Retina (tissue), 1 donor: ENCODE measurements around the gene SNED1.
A peak's percentile ranks its signal among the peaks of the same experiment; 100 is the strongest.

Experiments
- DNase-seq: peaks from one replicate; pipeline ENCODE4 v3.0.0-alpha.2; 2016

SNED1 gene

GRCh38 chr2:240960309-240960970, 38.0 kb upstream of the SNED1 start:
- peak; percentile 73 for DNase-seq

DNA sequence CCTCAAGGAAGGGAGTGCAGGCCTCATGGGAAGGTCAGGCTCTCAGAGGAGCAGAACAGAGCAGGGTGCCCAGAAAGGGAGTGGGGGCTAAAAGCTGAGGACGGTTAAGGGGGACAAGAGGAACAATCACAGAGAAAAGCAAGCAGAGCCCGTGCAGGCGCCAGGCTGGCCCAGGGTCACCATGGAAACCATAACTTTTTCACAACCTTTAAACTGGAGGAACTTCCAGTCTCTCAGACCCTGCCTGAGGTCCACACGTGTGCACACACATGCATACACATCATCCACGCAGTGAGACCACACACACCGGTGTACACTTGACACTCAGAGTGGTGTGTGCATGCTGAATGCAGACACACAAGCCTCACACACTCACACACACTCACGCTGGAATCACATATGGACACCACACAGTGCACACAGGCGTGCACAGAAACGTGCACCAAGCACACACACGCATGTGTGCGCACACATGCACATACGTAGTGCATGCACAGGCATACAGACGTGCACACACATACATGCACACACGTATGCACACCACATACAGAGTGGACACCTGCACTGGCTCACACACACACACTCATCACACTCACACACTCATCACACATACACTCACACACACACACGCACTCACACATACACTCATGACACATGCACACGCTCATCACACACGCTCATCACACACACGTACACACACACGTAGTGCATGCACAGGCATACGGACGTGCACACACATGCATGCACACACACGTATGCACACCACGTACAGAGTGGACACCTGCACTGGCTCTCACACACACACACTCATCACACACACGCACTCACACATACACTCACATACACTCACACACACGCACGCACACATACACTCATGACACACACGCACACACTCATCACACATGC, 37.2 kb upstream of the SNED1 start:
- peak; percentile 69 for DNase-seq

GRCh38 chr2:240961910-240962299, 36.5 kb upstream of the SNED1 start:
- DNase-seq = peak; percentile 18

GRCh38 chr2:240962300-240963064, 35.9 kb upstream of the SNED1 start:
- DNase-seq = peak; percentile 76

DNA sequence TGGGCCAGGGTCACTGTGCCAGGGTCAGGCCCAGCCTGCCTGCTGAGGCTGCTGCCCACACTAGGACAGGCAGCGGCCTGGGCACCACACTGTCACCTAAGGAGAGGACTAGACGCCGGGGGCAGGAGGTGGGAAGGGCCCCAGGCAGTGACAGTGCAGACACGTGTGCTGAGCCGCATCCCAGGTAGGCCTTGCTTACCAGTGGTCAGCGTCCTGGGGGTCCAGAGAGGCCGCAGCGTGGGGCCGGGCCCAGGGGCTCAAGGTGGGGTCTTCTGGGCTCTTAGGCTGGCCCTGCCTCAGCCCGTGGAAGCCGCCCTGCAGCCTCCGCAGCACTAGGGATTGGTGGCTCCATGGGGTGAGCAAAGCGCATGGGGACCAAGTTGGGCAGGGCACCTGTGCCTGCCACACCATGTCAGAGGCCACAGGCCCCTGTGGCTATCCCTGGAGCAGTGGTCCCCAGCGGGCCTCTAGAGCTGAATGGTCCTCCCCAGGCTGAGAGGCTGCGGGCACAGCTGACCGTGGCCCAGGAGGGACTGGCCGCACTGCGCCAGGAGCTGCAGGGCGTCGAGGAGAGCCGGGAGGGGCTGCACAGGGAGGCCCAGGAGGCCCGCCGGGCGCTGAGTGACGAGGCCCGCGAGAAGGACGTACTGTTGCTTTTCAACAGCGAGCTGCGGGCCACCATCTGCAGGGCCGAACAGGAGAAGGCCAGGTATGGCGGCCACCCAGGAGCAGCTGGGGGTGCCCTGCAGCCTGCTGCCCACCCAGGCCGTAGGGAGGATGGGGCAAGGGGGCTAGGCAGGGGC, 35.2 kb upstream of the SNED1 start:
- no peak for DNase-seq

GRCh38 chr2:240963868-240964703, 34.3 kb upstream of the SNED1 start:
- no peak for DNase-seq

GRCh38 chr2:240964704-240965295, 33.6 kb upstream of the SNED1 start:
- no peak for DNase-seq

DNA sequence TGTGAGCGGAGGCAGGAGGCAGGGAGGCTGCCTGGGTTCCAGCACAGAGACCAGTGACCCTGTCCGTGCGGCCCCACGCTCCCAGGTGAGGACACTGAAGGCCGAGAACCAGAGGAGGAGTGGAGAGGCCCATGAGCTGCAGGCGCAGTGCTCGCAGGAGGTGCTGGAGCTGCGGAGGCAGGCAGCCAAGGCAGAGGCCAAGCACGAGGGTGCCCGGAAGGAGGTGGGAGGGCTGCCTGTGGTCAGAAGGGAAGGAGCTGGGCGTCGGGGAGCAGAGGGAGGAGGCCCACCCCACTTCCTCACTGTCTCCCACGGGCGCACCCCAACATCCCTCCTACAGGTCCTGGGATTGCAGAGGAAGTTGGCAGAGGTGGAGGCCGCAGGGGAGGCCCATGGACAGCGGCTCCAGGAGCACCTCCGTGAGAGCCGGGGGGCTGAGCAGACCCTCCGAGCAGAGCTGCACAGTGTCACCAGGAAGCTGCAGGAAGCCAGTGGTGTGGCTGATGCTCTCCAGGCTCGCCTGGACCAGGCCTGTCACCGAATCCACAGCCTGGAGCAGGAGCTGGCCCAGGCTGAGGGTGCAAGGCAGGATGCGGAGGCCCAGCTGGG, 33.0 kb upstream of the SNED1 start:
- no peak for DNase-seq

DNA sequence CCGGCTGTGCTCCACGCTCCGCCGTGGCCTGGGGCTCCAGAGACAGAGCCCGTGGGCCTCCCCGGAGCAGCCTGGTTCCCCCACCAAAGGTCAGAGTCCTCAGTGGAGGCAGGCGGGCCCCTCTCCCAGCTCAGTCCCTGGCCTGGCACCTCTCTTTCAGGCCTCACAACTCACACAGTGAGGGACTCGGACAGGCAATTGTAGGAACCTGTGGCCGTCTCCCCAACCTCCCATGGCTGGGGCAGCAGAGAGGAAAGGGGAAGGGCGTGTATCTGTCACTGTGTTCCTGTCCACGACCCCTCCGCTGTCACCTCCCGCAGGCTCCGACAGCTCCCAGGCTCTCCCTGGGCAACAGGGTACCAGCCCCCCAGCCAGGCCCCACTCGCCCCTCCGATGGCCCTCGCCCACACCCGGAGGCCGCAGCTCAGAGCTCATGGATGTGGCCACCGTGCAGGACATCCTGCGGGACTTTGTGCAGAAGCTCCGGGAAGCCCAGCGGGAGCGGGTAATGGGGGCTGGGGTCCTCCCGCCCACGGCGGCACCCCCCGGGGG, 32.4 kb upstream of the SNED1 start:
- no peak for DNase-seq

GRCh38 chr2:240966457-240966905, 31.9 kb upstream of the SNED1 start:
- no peak for DNase-seq

DNA sequence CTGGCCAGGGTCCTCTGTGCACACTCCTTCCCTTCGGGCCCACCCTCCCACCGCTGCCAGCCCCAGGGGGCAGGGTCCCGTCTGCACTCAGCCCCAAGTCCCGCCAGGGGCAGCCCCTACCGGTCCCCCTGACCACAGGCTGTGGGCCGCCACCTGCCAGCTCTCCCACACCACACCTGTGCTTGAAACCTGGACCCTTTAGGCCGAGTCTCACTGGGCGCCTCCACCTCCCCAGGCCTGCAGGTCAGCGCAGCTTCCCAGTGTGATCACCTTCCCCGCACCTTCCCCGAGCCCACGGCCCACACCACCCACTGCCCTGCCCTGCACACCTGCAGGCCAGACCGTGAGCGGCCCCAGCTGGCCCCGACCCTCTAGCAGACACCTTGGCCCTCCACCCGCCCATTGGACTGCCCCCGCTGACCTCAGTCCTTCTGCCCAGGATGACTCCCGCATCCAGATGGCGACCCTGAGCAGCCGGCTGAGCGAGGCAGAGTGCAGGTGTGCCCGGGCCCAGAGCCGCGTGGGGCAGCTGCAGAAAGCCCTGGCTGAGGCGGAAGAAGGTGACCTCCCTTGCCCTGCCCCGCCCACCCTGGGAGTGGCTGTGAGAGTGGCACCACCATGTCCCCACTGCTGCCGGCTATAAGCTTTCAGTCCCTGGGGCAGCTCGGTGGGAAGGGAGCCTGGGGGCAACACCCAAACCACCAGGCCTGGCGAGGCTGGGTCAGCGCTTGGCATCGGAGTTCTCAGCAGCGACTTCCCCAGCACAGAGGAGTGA, 31.3 kb upstream of the SNED1 start:
- DNase-seq = no peak

GRCh38 chr2:240967681-240968621, 30.5 kb upstream of the SNED1 start:
- no peak for DNase-seq

DNA sequence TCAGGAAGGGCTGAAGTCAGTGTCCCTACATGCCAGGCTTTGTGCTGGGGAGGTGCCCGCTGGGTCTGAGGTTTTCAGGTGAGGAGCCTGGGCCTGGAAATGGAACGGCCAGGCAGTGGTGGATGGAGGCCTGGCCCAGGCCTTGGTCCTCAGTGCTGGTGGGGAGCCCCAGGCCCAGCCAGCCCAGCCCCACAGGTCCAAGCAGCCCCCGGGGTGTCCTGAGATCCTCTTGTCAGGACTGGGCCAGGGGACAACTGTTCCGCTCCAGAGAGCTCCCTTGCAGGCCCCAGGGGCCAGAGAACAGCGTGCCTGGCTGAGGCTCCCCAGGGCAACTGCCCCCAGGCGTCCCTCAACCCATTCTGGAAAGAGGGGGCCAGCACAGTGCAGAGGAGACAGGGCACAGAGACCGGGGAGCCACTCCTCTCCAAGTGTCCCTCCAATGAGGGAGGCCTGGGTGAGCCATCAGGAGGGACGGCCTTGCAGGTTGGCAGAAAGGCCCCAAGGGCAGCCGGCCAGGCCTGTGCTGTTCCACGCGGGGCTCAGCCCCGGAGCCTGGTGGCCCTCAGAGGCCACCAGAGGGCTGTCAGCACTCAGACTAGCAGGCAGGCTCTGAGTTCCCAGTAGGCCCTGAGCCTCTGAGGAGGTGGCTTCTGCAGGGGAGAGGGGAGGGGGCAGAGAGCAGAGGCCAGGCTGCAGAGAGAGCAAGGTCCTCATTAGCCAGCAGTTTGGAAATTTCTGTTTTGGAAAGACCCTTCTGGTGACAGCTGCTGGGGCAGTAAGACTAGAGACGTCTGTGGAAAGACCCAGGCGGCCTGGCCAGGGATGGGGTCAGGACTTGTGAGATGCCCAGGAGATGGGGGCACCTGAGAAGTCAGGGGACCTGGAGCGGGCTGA, 29.4 kb upstream of the SNED1 start:
- no peak for DNase-seq

- no peak for DNase-seq
Measured at GRCh38 chr2:240970104-240970503, 28.3 kb upstream of the SNED1 start.

GRCh38 chr2:240970816-240971215, 27.6 kb upstream of the SNED1 start:
- DNase-seq = no peak

- DNase-seq = no peak
Measured at GRCh38 chr2:240972201-240972600, 26.2 kb upstream of the SNED1 start.
